ENCODE measurements around the gene TBC1D24.

DNA sequence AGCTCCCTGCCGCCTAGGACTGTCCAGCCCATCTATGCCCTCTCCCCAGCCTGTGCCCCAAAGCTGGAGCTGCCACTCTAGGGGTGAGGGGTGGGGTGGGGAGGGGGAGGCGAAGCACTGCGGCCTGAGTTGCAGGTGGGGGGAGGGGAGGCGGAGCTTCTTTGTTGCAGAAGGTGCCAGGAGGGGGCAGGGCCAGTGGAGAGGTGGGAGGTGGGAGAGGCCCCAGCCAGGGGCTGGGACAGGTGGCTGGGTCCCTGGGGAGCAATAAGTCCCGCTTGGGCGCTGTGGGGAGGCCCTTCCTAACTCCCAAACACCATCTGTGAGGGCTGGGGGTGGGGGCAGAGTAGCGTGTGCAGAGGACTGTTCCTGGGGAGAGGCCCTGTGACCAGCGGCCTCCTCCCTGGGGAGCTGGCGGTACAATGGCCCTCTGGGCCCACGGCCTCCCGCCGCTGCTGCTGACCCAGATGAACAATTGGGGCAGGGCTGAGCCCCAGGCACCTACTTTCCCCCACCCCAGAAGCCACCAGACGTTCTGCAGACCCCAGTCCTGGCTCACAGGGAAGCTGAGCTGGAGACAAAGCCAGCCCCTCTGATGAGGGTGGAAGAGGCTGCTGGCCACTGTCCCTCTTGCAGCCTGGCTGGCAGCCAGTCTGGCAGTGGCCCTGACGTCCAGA lies 6.1 kb upstream of the TBC1D24 start:
- TF ChIP-seq EZH2 (IDR thresholded peaks at IDR 0.05; ENCODE audit: low read length, missing control alignments), result no peak
- TF ChIP-seq, protein P1, sequence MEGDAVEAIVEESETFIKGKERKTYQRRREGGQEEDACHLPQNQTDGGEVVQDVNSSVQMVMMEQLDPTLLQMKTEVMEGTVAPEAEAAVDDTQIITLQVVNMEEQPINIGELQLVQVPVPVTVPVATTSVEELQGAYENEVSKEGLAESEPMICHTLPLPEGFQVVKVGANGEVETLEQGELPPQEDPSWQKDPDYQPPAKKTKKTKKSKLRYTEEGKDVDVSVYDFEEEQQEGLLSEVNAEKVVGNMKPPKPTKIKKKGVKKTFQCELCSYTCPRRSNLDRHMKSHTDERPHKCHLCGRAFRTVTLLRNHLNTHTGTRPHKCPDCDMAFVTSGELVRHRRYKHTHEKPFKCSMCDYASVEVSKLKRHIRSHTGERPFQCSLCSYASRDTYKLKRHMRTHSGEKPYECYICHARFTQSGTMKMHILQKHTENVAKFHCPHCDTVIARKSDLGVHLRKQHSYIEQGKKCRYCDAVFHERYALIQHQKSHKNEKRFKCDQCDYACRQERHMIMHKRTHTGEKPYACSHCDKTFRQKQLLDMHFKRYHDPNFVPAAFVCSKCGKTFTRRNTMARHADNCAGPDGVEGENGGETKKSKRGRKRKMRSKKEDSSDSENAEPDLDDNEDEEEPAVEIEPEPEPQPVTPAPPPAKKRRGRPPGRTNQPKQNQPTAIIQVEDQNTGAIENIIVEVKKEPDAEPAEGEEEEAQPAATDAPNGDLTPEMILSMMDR (conservative IDR thresholded peaks at IDR 0.05 in 1 of 2, IDR thresholded peaks at IDR 0.05 in 1 of 2; ENCODE audit: low read depth in 1 of 2, low read length in 2 of 2), result no peak
